HL-60 (cell line): Measurements from ENCODE around the gene PTBP2.
A peak's percentile ranks its signal among the peaks of the same experiment; 100 is the strongest.

ENCODE experiments used
- DNase-seq, 2 experiments: peaks; one replicate each; pipeline ENCODE4 v3.0.0-alpha.2; 2010 to 2020; ENCODE audit warnings: low read depth in 1 of 2, low spot score in 1 of 2
- H3K27ac ChIP-seq: fragments of 250-450 bp; sonication (Bioruptor Pico); replicated peaks from 2 replicates; pipeline ENCODE4 v1.5.1; 2020; ENCODE audit warnings: mild to moderate bottlenecking, moderate library complexity
- H3K27me3 ChIP-seq: fragments of 250-450 bp; sonication (Bioruptor Pico); 2 replicates; pipeline ENCODE4 v1.5.1; 2021; ENCODE audit warnings: mild to moderate bottlenecking, moderate library complexity; ENCODE audit not compliant: insufficient read depth, poor library complexity, severe bottlenecking
- H3K4me3 ChIP-seq: replicated peaks from 2 replicates; pipeline ENCODE4 v1.5.1; 2011; ENCODE audit warnings: mild to moderate bottlenecking, control low read depth, low read length; ENCODE audit not compliant: insufficient read depth
- GABPA ChIP-seq: IDR thresholded peaks from 2 replicates; pipeline ENCODE4 v1.6.1; 2012; ENCODE audit warnings: low read depth
- POLR2AphosphoS5 ChIP-seq: IDR thresholded peaks from 2 replicates; pipeline ENCODE4 v1.6.1; 2012; ENCODE audit warnings: low read depth
- REST ChIP-seq: IDR thresholded peaks from 2 replicates; pipeline ENCODE4 v1.6.1; 2012; ENCODE audit warnings: low read depth; ENCODE audit not compliant: insufficient replicate concordance
- SPI1 ChIP-seq: IDR thresholded peaks from 2 replicates; pipeline ENCODE4 v1.6.1; 2012; ENCODE audit warnings: low read depth, mild to moderate bottlenecking, borderline replicate concordance
- TF ChIP-seq, protein P1 (sequence below): IDR thresholded peaks from one replicate; pipeline ENCODE4 v1.5.1; 2011; ENCODE audit warnings: low read length, control low read depth, inconsistent platforms; ENCODE audit not compliant: insufficient read depth

PTBP2 gene

DNA sequence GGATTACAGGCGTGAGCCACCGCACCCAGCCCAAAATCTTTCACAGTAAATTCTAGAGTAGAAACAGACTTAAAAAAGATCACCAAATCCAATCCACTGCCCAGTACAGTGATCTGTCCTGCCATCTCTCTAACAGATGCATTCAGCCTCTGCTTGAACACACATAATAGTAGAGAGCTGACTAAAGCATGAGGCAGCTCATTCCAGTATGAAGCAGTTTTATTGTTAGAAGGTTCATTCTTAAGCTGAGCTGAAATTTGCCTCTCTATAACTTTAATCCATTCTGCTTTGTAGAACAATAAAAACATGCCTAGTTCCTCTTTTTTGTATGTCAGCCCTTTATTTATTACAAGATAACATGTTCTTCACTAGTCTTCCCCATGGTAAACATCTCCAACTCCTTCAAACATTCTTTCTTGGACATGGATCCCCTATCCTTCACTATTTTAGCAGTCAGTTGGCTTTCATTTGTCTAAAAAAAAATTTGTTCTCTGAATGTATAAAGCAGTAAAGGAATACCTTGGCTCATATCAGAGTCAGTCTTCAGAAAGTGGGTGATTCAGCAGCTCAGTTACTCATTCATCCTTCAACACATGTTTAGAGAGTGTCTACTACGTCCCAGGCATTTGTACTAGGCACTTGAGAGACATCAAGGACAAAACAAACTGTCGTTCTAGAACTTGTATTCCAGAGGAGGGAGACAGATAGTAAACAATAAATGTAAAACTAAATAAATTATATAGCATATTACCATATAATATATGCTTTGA, 10.7 kb upstream of the PTBP2 start:
- no peak for DNase-seq
- Histone ChIP-seq H3K4me3 (no peak overlapping the region), H3K27ac (no peak overlapping the region; the same call in 1 of the 2 replicates), H3K27me3 (no peaks in the 10 kb centered on the region)
- TF ChIP-seq, protein P1, sequence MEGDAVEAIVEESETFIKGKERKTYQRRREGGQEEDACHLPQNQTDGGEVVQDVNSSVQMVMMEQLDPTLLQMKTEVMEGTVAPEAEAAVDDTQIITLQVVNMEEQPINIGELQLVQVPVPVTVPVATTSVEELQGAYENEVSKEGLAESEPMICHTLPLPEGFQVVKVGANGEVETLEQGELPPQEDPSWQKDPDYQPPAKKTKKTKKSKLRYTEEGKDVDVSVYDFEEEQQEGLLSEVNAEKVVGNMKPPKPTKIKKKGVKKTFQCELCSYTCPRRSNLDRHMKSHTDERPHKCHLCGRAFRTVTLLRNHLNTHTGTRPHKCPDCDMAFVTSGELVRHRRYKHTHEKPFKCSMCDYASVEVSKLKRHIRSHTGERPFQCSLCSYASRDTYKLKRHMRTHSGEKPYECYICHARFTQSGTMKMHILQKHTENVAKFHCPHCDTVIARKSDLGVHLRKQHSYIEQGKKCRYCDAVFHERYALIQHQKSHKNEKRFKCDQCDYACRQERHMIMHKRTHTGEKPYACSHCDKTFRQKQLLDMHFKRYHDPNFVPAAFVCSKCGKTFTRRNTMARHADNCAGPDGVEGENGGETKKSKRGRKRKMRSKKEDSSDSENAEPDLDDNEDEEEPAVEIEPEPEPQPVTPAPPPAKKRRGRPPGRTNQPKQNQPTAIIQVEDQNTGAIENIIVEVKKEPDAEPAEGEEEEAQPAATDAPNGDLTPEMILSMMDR = no peak
- TF ChIP-seq SPI1 = 0 out of 2 replicates have a peak, but pooled peaks have one; percentile 8

DNA sequence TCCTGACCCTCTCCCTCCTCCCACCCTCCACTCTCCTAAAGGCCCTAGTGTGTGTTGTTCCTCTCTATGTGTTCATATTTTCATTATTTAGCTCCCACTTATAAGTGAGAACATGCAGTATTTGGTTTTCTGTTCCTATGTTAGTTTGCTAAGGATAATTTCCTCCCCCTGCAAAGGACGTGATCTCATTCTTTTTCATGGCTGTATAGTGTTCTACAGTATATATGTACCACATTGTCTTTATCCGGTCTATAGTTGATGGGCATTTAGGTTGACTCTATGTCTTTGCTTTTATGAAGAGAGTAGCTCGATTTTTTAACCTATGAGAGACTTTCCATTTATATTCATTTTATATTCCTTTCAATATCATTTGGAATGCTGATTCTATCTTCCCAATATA, 7.9 kb upstream of the PTBP2 start:
- TF ChIP-seq REST (no peak), GABPA (no peak), SPI1 (no peak), POLR2AphosphoS5 (no peak)
- TF ChIP-seq, protein P1 = no peak
- Histone ChIP-seq H3K27ac (no peak overlapping the region), H3K4me3 (no peak overlapping the region), H3K27me3 (no peaks in the 10 kb centered on the region)
- DNase-seq = no peak

GRCh38 chr1:96714881-96715280, 6.7 kb upstream of the PTBP2 start:
- no peak for DNase-seq
- Histone ChIP-seq H3K27ac (no peak overlapping the region), H3K4me3 (no peak overlapping the region), H3K27me3 (no peaks in the 10 kb centered on the region)
- TF ChIP-seq REST (no peak), GABPA (no peak), SPI1 (no peak), POLR2AphosphoS5 (no peak)
- TF ChIP-seq, protein P1 = no peak

DNA sequence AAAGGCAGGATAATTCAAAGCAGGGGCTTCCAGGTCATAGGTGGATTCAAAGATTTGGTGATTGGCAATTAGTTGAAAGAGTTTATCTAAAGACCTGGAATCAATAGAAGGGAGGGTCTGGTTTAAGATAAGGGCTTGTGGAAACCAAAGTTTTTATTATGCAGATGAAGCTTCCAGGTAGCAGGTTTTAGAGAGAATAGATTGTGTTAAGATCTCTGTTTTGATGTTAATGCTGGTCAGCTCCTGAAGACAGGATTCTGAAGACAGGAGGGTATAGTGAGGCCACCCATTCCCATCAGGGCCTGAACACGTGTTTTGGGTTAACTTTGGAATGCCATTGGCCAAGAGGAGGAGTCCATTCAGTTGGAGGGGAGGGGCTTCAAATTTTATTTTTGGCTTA, 6.1 kb upstream of the PTBP2 start:
- Histone ChIP-seq H3K4me3 (no peak overlapping the region), H3K27ac (no peak overlapping the region), H3K27me3 (no peaks in the 10 kb centered on the region)
- DNase-seq = no peak
- TF ChIP-seq GABPA = no peak
- no peak for TF ChIP-seq POLR2AphosphoS5
- TF ChIP-seq SPI1 = no peak
- TF ChIP-seq, protein P1 = no peak
- no peak for TF ChIP-seq REST
